Right kidney (tissue), 1 donor: ENCODE data around the gene KCNB1.

Source experiments
- DNase-seq: peaks from one replicate; pipeline ENCODE4 v3.0.0-alpha.2; 2016

The KCNB1 gene

DNA sequence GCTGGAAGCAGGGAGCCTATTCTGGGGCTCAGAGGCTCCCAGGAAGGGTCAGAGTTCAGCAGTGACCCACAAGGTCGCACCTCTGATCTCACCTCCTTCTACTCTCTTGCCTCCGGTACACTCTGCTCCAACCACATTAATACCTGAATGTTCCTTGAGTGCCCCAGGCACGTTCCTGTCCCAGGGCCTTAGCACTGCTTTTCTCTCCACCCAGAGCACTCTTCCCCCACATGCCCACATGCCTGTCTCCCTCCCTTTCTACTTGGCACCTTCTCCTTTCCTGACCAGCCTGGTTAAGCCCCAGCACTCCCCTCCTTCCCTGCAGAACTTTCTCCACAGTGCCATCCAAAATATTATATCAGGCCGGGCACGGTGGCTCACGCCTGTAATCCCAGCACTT, 13.4 kb downstream of the KCNB1 start:
- no peak for DNase-seq

- no peak for DNase-seq
These were observed 14.1 kb downstream of the KCNB1 start for GRCh38 chr20:49468412-49468811.

DNA sequence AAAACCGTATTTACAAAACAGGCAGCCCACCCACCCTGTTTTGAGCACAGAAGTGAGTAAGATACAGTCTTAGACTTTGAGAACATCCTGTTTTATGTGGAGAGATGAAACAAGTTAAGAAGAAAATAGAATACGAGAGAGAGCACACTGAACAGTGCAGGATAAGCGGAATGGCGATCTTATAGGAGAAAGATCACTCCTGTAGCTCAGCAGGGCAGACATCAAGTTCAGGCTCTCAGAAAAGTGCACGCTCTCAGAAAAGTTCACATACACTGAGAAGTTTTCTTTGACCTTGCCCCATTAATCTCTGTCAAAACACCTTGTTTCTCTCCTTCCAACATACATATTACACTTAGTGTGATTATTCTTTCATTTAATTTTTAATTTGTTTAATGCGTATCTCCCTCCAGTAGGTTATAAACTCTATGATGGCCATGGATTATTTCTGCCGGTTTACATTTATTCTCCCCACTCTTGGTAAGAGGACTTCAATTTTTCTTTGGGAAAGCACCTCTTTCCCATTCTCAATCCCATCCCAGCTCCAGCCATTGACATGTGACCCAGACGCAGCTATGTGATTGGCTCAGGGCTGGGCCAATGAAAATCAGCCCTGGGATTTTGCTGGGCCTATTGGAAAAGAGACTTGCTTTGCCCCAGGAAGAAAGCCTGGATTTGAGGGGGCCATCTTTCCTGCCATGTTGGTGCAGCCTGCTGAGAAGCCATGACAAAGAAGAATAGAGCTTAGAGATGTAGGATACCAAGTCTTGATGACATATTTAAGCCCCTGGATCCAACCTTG, 16.2 kb downstream of the KCNB1 start:
- no peak for DNase-seq

DNA sequence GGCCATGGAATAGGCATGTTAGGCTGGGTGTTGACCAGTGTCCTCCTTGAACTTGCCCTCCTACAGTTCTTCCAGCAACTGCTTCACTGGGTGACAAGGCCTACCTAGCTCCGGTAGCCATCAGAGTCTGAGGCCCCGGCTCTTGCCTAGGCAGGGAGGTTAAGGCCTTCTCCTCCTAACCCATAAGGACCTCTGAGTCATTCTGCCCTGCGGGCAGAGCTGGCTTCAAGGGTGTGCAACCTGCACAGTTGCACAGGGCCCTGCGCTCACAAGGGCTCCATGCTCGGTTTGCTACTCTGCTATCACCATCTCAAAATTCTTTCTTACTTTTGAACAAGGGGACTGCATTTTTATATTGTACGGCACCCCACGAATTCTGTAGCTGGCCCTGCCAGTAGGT, 17.9 kb downstream of the KCNB1 start:
- no peak for DNase-seq

DNA sequence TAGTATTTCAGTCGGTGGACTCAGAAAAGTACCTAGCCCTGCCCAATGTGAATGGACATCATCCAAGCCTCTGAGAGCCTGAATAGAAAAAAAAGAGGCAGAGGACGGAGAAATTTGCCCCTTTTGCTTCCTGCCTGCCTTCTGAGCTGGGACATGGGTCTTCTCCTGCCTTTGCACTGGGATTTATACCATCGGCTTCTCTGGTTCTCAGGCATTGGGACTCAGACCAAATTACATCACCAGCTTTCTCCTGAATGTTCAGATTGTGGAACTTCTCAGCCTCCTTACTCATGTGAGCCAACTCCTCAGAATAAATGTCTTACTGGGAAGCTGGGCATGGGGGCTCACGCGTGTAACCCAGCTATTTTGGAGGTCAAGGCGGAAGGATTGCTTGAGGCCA, 19.8 kb downstream of the KCNB1 start:
- DNase-seq = no peak

DNA sequence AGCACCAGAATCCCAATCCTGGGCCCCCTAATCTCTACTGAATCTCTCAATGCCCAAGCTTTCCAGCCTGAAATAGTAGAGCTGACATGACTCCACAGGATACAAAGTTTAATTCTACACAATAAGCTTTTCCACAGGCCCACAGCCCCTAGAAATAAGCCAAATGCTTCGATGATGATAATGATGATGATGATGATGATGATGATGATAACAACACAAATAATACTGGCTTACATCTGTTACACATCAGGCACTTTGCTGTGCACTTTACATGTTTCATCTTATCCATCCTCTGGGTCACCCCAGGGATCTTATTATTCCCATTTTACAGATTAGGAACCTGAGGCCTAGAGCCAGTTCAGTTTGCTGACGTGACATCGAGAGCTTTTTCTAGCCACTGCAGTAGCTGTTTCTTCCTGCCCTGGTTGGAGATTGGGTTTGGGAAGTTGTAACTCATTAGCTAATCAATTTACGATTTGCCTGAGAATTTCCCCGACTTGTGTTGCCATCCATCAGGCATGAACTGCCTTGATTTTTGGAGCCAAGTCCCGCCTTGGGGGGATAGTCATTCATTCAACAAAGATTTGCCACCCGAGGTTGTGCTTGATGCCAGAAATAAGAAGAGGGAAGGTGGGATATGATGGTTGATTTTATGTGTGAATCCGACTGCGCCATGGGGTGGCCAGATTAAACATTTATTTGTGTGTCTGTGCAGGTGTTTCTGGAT, 20.4 kb downstream of the KCNB1 start:
- no peak for DNase-seq

- DNase-seq = no peak
These were observed 21.6 kb downstream of the KCNB1 start for GRCh38 chr20:49460916-49461315.

- no peak for DNase-seq
These were observed 22.3 kb downstream of the KCNB1 start for GRCh38 chr20:49460131-49460530.

- DNase-seq = no peak
These were observed 22.8 kb downstream of the KCNB1 start for GRCh38 chr20:49459684-49460083.

DNA sequence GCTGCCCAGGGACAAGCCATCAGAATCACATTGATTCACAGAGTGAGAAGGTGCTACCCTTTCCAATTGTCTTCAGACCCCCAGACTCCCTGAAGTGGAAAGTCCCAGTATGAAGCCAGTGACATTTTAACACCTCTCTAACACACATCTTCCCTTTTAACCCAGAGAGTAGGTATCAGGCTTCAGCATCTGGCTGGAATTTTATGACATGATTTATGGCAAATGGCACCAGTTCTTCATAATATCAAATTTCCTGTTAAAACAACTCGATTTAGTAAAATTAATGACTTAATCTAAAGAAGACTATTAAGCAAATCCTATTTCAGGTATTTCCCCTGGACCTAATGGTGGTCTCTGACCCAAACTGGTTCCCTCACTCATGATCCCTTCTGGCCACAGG, 25.0 kb downstream of the KCNB1 start:
- peak; percentile 13 for DNase-seq

DNA sequence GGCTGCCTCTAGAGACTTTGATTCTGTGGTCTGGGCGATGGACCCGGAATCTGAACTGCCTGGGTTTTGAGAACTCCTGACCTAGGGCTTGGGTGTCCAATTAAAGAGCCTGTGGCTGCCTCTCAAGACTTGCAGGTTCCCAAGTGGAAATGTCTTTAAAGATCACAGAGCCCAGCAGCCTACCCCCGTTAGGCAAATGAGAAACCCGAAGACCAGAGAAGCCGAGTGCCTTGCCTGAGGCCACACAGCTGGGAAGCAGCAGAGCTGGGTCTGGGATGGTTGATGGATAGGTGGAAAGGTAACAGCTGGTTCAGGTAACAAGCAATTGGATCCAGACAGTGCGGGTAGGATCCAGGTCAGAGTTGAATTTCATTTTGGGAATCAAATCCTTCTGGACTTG, 25.8 kb downstream of the KCNB1 start:
- DNase-seq = no peak

DNA sequence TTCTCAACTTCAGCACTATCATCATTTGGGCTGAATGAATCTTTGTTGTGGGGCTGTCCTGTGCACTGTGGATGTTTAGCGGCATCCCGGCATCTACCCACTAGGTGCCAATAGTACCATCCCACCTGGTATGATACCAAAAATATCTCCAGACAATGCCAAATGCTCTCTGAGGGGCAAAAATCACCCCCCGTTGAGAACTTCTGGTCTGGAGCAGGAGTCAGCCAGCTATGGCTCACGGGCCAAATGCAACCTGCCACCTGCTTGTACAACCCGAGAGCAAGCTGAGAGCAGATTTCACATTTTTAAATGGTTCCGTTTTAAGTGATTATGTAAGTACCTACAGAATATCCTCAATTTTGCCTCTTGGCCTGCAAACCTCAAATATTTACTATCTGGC, 26.8 kb downstream of the KCNB1 start:
- no peak for DNase-seq

DNA sequence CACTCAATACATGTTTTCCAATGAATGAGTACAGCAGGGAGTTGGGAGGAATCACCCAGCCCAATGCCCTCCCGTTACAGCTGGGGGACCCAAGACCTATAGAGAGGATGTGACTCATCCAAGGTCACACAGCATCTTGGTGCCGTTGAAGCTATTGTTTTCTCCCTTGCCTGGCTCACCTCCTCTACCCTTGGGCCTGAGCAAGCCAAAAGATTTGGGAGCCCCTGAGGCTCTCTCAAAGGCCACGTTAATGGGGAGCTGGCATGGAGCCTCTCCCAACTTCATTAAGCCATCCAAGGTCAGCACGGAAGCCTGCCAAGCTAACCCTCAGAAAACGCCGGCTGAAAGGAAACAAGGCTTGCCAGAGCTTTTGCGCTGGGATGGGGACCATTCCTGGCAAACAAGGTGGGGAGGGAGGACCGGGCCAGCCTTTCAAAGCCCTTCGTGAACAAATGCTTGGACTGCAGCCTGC, 30.4 kb downstream of the KCNB1 start:
- DNase-seq = no peak

DNA sequence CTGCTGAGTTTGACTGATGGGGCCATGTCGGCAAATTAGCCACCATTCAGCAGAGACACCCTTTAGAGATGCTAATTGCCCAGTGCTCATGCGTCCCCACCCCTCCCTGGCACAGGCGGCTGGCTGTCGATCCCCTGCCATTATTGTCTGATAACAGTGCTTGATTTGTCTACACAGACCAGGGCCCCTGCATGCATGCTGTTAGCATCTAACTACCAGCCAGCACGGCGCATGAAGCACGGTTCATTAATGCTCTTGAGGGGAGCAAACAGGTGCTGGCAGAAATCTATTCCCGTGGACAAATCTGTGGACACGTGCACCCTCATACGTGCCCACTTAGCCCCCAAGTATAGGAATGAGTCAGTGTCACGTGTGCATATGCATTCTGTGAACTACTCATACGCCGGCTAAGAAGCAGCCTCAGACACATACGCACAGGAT, 32.2 kb downstream of the KCNB1 start:
- no peak for DNase-seq

- no peak for DNase-seq
These were observed 33.6 kb downstream of the KCNB1 start for GRCh38 chr20:49448917-49449316.

- DNase-seq = no peak
These were observed 34.3 kb downstream of the KCNB1 start for GRCh38 chr20:49447946-49448809.

- DNase-seq = no peak
These were observed 35.1 kb downstream of the KCNB1 start for GRCh38 chr20:49447364-49447763.

- peak; percentile 16 for DNase-seq
These were observed 35.7 kb downstream of the KCNB1 start for GRCh38 chr20:49446808-49447207.

DNA sequence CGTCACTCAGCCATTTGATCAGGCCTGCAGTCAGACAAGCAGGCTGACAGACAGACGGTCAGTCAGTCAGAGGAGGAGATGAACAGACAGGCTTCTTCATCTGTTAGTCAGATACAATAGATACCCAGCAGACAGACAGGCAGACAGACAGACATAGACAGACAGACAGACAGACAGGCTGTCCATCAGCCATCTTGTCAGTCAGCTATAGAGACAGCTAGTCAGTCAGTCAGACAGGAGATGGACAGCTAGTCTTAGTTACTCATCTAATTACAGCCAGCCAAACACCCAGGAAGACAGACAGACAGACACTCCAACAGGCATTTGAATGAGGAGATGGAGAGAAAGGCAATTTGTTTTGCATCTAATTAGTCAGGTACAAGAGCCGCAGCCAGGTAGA, 36.4 kb downstream of the KCNB1 start:
- DNase-seq = no peak

DNA sequence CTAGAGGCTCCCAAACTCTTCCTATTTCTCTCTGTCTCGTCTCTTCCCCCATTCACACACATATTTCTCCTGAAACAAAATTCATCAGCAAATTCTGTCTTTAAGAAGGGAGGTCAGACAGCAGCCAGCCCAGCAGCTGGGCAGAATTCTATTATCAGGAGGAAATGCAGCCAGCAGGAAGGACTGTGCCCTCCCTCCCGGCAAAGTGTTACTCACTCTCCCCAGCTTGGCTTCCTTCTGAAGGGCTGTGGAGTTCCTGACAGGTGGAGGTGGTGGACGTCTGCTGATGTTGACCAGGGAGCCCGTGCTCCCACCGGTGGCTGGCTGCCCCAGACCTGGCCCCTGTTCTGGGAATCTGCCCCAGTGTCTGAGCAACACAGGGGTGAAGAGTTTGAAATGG, 37.3 kb downstream of the KCNB1 start:
- DNase-seq = no peak

GRCh38 chr20:49444553-49444990, 37.9 kb downstream of the KCNB1 start:
- DNase-seq = no peak

DNA sequence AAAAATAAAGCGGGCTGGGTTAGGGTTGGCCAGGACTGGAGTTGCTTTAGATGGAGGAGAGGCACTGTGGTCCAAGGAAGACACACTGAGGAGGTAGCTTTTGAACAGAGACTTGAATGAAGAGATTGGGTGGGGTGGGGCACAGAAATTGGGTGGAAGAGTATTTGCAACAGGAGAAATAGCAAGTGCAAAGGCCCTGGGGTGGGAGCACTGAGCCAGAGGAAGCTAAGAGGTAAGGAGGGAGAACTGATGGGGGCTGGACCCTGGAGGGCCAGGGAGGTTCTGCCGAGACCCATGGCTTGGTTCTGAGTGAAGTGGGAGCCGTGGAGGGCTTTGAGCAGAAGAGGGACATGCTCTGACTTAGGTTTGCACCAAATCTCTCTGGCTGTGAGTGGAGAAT, 45.4 kb downstream of the KCNB1 start:
- no peak for DNase-seq

DNA sequence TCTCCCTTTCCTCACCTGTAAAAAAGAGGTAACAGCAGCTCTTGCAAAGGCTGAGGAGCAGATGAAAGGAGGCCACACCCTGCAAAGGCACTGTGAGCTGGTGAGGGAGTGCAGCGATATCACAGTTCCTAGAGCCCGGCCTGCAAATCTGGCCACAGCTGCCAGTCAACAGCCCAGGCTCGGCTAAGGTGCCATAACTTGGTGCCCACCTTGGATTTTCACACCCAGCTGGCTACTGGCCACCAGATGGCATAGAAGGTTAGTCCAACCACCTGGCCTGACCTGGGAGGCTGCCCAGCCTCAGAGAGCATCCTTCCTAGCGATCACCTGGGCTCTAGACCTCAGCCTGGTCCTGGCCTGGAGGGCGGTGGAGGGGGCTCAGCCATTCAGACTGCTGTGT, 46.8 kb downstream of the KCNB1 start:
- no peak for DNase-seq
